DMS153 treated with DMSO at 0.1 percent for 48 hours (cell line): ENCODE data around the gene OR13D1.
A peak's percentile ranks its signal among the peaks of the same experiment; 100 is the strongest.
"Not testable (repeated sequence)": the region's sequence is repeated elsewhere in the genome, so short reads cannot be mapped to it uniquely, and the experiment has no call there.

ENCODE experiments used
- DNase-seq: peaks from one replicate; lab custom pipeline; 2025; ENCODE audit not compliant: unreplicated experiment; lab: John Stamatoyannopoulos, UW

Gene OR13D1, protein sequence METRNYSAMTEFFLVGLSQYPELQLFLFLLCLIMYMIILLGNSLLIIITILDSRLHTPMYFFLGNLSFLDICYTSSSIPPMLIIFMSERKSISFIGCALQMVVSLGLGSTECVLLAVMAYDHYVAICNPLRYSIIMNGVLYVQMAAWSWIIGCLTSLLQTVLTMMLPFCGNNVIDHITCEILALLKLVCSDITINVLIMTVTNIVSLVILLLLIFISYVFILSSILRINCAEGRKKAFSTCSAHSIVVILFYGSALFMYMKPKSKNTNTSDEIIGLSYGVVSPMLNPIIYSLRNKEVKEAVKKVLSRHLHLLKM

GRCh38 chr9:104694218-104694617 lies at the start of gene OR13D1:
TSS of gene OR13D1 (plus strand) at chr9:104694518. CDS start at chr9:104694518, 0 bp downstream.
- DNase-seq: no peak

DNA sequence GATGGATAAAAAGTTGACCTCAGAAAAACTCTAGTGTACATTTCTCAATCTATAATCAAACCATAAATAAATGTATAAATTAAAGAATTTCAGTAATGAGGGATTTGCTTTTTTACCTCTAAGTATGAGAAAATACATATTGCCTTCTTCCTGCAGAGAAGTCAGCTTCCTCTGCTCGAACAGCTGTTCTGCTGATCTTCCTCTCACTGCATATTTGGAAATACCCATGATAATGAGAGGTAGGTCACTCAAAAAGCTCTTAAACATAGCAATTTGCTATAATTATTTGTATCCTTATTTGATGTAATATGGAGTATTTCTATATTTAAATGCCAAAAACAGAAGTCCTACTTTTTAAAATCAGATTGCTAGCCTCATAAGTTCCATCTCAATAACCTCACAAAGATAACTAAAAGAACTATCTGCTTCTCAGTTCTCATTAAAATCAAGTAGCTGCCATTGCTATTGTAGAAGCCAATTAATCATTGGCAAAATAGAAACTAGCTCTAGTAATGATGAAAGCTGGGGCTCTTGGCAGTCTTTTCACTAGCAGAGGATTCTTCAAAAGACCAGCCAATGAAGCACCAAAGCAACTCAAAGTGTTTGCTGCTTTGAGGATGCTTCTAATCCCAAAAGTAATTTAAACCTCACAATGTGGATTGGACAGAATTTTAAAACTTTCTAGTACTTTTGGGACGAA lies 35.7 kb upstream of the OR13D1 start:
- no peak for DNase-seq

DNA sequence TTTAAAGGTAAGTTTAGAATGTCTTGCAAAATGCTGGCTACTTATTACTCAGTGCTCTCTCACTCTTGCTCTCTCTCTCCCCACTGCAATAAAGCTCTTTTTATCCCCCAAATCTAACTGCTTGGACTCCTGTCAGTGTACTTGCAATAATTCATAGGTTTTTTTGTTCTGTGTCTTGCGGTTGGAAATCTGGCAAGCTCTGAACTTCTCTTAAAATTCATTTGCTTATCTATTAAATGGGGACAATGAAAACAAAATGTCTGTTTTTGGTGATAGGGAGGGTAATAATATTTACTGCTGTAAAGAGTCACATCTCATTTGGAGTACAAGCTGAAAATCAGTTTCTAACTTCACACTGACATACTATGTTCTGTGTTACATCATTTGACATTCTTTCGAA lies 18.7 kb upstream of the OR13D1 start:
- no peak for DNase-seq

DNA sequence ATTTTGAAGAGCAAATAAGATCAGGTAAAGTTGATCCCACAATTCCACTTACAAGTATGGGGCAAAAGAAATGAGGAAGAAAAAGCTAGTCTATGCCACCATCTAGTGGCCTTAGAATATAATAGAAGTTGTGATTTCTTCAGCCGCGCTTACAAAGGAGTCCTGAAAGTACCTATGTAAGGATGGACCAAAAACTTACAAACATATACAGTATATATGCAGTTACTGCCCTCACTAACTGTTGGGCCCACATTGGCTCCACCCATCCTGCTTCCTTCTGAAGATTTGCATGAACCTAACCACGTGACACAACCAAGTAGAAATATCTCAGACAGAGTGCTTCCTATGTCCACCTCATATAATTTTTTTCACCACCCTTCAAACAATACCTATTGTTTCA lies 11.7 kb upstream of the OR13D1 start:
- DNase-seq: peak; percentile 57

DNA sequence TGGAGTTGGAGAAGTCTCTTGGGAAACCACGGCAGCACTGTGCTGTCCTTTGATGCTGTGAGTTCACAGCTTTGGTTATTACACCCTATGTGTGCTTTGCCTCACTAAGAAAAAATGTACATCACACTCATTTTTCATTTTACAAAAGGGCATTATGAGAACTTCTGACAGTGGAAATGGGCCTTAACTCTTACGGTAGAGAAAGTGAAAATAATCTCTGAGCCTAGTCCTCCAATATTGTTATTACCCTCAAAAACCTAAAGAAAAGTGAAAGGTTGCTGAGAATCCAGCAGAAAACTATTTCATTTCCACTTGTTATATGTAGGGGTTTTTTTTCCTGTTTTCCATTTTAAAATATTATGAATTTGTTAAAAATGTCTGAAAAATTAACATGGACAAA lies 8.2 kb upstream of the OR13D1 start:
- no peak for DNase-seq

- DNase-seq: no peak
Observed at GRCh38 chr9:104700306-104700705, 6.0 kb downstream of the OR13D1 start.

DNA sequence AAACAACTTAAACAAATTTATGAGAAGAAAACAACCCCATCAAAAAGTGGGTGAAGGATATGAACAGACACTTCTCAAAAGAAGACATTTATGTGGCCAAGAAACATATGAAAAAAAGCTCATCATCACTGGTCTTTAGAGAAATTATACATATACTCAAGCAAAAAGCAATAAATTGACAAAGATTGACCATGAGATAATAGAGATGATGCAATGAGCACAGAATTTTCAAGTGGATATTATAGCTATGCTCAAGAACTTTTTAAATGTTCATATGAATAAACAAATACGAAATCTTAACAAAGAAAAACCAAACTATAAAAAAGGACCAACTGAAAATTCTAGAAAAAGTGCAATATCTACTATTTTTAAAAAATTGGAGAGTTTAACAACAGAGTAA lies 14.4 kb downstream of the OR13D1 start:
- not testable (repeated sequence) for DNase-seq

DNA sequence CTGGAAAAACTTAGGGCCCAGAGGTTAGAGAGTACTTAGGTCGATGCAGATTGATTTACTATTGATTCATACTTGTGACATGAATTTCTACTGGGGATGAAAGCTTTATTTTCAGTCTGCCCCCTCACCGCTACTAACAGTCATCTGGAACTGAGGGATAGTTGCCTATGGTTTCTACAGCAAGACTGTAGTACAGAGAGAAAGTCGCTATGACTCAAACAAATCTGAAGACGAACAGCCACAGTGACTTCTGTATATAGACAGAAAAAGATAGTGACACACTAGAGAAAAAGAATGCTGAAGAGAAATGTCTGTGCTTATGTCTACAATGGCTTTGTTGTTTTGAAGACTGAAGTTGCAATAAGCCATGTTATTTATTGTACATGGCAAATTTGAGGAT lies 17.3 kb downstream of the OR13D1 start:
- no peak for DNase-seq

GRCh38 chr9:104725014-104725413 lies 30.7 kb downstream of the OR13D1 start:
- peak; percentile 2 for DNase-seq

- no peak for DNase-seq
Observed at GRCh38 chr9:104738452-104738851, 44.1 kb downstream of the OR13D1 start.

DNA sequence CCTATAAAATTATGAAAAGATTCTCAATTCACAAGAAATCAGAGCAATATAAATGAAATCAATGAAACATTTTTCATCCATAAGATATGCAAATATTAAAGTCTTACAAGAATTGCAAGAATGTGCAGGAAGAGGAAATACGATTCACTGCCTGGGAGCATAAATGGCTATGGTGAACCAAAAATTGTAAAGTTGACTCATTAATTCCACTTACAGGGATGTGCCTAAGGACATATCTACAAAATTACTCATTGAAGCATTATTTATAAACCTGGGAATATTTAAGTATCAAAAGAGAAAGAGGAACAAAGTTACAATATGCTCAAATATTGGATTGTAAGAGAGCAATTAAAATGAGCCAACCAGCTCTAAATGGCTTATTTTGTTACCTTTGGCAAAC lies 46.3 kb downstream of the OR13D1 start:
- no peak for DNase-seq

DNA sequence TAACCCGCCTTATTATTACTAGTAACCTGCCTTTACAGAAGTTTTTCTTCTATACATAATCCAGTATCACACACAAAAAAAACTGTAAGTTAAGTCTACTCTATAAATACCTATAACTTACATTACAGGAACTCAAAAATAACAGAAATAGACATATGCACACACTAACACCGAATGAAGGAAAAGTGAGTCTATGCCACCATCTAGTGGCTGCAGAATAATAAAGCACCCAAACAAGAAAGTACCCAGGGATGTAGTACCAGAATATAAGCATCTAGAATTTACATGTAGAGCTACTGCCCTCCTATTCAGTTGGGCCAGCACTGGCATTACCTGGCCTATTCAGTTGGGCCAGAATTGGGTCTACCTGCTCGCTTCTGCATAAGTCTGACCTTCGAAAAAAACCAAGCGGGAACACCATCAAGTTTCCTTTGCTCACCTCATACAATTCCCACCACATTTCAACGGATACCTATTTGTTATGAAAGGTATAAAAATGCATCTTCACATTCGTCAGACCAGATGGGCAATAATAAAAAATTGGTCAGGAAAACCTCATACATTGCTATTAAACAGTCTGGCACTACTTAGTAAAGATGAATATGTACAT lies 49.2 kb downstream of the OR13D1 start:
- peak; percentile 50 for DNase-seq
